GM19397 (cell line): Measurements from ENCODE around the gene ARL13B.
"Not testable (repeated sequence)": the region's sequence is repeated elsewhere in the genome, so short reads cannot be mapped to it uniquely, and the experiment has no call there.

Source experiments
- ATAC-seq: cut with Tn5 transposase; IDR thresholded peaks from one replicate; pipeline ENCODE4 v1.9.1; 2021; ENCODE audit warnings: mild to moderate bottlenecking, moderate library complexity; ENCODE audit not compliant: unreplicated experiment

Gene ARL13B

DNA sequence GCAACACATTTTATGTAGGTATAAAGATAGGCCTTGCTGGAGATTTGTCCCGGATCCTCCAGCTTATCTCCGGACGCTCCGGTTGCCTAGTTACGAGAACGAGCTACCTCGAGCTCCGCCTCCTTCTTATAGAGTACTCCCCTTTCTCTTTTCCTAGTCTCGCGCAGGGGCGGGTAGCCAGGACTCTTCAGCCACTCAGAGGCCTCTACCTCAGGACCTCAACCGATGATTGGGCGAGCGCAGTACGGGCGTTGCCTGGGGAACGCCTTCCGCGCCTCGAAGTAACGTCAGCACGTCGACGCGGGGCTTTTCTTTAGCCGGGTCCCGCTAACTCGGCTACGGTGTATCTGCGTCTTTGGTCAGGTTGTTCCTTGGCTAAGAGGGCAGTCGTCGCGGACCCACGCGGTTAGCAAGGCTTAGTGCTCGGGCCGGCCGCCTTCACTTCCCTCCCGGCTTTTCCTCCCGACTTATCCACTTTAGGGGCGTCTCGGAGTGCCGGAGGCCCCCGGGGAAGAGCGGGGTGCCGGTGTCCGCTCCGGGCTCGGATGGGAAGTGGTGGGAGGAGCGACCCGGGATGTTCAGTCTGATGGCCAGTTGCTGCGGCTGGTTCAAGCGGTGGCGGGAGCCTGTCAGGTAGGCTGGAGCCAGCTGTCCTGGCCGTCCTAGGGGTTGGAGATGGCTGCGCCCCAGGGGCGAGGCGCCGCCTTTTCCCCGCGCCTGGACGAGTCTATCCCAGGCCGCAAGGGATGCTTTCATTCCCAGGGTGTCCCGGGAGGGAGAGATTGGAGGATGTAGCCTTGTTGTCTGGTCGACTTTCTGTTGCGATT lies at the start of gene ARL13B:
Gene ARL13B (plus strand): TSS at position 306 of the 827 bp plus-strand sequence. CDS start 269 bp downstream, at position 575.
- peak; percentile 100 for ATAC-seq

GRCh38 chr3:93931597-93932229 lies 48.2 kb upstream of the ARL13B start:
- ATAC-seq, result no peak

GRCh38 chr3:93934366-93935046 lies 45.4 kb upstream of the ARL13B start:
- no peak for ATAC-seq

- ATAC-seq, result no peak
Observed at GRCh38 chr3:93936549-93936948, 43.4 kb upstream of the ARL13B start.

- not testable (repeated sequence) for ATAC-seq
Observed at GRCh38 chr3:93937485-93937884, 42.5 kb upstream of the ARL13B start.

DNA sequence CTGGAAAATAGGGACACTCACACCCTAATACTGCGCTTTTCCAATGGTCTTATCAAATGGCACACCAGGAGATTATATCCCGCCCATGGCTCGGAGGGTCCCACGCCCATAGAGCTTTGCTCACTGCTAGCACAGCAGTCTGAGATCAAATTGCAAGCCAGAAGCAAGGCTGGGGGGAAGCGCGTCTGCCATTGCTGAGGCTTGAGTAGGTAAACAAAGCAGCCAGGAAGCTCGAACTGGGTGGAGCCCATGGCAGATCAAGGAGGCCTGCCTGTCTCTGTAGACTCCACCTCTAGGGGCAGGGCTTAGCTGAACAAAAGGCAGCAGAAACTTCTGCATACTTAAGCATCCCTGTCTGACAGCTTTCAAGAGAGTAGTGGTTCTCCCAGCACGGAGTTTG lies 30.0 kb upstream of the ARL13B start:
- not testable (repeated sequence) for ATAC-seq

DNA sequence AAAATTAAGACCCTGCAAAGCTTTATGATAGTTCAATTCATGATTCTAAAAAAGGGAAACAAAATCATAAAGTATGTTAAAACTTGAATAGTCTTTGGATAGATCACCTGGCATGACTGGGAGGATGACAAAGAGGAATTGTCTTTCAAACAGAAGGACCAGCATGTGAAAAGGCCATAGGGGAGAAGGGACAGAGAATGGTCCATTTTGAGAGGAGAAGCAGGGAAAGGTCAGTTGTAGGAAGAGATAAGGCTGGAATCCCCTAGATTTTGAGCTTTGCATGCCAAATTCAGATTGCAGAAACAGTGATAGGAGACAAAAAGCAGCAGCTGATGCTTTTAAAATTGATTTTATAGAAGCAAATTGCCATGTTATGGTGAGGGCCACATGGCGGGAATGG lies 18.9 kb upstream of the ARL13B start:
- ATAC-seq, result no peak

- ATAC-seq, result no peak
Observed at GRCh38 chr3:93961489-93961888, 18.5 kb upstream of the ARL13B start.

GRCh38 chr3:93962798-93963197 lies 17.2 kb upstream of the ARL13B start:
- no peak for ATAC-seq

GRCh38 chr3:93965106-93965505 lies 14.8 kb upstream of the ARL13B start:
- not testable (repeated sequence) for ATAC-seq

DNA sequence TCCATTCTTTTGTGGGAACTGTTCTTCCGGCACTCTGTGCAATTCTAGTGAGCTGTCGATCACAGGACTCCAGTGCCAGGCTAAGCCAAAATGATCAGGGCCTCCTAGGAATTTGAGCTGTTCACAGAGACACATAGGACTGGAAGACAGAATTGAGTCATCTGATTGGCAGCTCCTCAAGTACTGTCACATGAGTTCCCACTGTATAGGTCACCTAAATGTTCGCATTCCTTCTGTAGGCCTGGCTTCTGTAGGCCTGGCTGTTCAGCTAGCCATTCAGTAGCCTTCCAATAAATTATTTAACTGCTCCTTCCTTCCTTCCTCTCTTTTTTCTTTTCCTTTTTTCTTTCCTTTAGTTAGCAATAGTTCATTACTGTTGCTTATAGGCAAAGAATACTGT lies 10.5 kb upstream of the ARL13B start:
- ATAC-seq, result no peak

GRCh38 chr3:93969997-93970396 lies 10.0 kb upstream of the ARL13B start:
- ATAC-seq, result no peak

DNA sequence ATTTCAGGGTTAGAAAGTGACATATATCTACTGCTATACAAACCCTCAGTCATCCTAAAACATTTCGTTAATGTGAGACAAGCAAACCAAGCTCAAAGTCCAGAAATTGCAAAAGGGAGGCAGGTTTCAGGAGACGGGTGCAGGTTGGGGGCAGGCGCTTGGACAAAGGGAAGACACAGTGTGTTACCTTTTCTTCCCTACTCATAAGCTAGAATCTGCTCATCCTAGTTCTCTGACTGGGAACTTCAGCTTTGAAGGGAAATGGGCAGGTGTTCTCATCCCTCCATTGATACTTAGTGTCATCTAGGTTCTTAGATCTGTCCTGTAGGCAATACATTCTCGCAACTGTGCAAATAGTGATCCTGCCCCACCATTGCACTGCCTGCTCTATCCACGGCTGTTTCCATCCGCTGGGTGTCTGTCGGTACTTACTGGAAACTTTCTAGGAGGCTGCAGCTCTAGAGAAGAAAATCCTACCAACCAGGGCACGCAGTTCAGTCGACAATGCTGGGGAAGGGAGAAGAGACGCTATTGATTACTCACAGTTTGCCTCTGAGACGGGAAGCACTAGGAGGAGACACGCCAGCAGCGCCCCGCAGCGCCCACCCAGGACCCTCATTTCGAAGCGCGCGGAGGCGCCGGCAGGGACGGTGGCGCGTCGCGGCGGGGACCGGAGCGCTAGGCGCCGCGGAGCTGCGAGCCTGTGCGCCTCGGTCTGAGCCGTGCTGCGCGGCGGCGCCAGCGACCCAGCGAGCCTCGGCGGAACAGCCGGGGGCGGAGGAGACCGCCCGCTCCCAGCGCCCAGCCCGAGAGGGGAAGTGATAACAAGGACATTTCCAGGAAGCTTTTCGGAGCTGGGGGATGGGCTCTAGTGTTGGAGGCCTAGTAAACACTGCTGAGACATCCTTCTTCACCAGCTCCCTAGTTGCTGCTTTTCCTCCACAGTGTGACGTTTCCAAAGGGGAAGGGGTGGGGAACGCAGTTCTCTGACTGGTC lies 6.5 kb upstream of the ARL13B start, which contains the start of gene PROS1:
Gene PROS1 (minus strand): TSS at position 766 of the 996 bp plus-strand sequence. CDS start 147 bp downstream, at position 619.
- peak; percentile 90 for ATAC-seq

DNA sequence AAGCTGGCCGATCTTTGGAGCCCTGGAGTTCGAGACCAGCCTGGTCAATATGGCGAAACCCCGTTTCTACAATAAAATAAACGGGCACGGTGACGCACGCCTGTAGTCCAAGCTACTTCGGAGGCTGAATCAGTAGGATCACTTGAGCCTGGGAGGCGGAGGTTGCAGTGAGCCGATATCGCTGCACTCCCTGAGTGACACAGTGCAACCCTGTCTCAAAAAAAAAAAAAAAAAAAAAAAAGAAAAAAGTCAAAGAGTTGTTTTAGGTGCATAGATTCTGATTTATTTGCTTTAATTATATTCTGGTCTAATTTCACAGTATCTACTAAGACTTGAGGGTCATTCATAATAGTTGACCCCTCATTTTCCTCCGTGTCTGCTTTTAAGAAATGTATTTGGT lies 1.7 kb downstream of the ARL13B start:
- no peak for ATAC-seq

- ATAC-seq, result no peak
Observed at GRCh38 chr3:93983408-93983807, 3.5 kb downstream of the ARL13B start.

- ATAC-seq, result no peak
Observed at GRCh38 chr3:93984618-93985017, 4.7 kb downstream of the ARL13B start.

DNA sequence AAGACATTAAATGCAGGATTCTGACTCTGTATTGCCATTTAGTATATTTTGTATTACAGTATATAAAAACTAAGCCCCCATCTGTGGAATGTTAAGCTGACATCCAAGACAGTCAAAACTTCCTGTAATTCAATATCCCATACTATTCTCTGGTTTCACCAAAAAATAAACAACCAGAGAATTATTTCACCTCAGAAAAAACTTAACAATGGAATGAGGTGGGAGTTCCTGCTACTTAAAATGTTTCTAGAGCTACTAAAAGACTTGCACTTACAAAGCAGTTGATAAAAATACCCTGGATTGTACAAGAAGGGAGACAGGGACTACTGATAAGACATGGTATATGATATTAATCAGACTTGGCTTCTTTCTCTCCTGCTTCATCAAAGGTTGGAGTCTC lies 8.3 kb downstream of the ARL13B start:
- no peak for ATAC-seq

DNA sequence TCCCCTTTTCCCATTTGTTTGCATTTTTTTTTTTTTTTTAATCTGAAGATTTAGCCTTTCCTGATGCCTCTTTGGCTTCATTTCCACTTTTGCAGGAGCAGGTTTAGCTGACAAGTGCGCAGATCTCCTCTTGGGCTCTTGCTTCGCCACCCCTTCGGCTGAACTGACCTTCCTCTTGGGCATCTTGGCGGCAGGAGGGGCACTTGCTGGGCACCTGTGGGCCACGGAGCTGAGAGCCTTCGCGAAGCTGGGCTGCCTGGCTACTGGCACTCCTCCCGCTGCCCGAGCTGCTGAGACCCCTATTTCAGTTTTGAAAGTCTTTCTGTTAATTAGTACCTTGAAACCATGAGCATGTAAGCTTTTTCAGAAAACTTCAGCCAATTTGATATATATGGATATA lies 8.8 kb downstream of the ARL13B start:
- no peak for ATAC-seq

DNA sequence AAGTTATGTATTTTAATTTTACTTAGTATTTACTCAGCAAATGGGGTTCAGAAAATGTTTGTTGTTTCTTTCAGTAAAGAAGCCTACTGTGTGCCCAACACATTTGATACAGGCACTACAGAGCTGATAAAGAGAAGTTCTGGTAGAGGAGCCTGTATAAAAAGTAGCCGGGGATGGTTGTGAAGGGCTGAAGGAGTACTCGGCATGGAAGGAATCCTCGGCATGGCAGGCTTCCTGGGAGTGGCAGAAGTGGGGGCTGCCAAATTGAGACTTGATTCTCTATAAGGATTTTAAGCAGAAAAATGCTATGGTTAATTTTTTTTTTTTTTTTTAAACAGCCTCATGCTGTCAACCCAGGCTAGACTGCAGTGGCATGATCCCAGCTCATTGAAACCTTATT lies 9.3 kb downstream of the ARL13B start:
- ATAC-seq, result no peak

- ATAC-seq, result no peak
Observed at GRCh38 chr3:93991631-93992030, 11.7 kb downstream of the ARL13B start.
